AG10803 (cell line): ENCODE results near the gene MIOS.

Source experiments
- DNase-seq: peaks from one replicate; pipeline ENCODE4 v3.0.0; 2010; ENCODE audit warnings: low read depth
- H3K4me3 ChIP-seq: 2 replicates; pipeline ENCODE4 v1.5.1; 2011; ENCODE audit warnings: mild to moderate bottlenecking, low read length, control low read depth
- CTCF ChIP-seq: conservative IDR thresholded peaks from 2 replicates; pipeline ENCODE4 v1.5.1; 2011; ENCODE audit warnings: mild to moderate bottlenecking, low read length, control low read depth, inconsistent platforms

MIOS gene

GRCh38 chr7:7569081-7569527 lies 2.4 kb downstream of the MIOS start:
- no peak for TF ChIP-seq CTCF
- no peak for DNase-seq
- no peak overlapping the region for H3K4me3 ChIP-seq

- no peak for DNase-seq
- no peak overlapping the region for H3K4me3 ChIP-seq
- no peak for TF ChIP-seq CTCF
Measured at GRCh38 chr7:7569615-7570014, 2.9 kb downstream of the MIOS start.

DNA sequence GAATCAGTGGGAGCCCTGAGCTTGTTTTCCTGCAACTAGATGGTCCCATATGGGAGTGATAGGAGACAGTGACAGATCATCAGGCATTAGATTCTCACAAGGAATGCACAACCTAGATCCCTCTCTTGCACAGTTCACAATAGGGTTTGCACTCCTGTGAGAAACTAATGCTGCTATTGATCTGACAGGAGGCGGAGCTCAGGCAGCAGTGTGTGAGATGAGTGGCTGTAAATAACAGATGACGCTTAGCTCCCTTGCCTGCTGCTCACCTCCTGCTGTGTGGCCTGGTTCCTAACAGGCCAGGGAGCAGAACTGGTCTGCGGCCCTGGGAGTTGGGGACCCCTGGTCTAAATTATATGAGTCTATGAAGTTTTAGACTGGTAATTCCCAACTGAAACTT lies 3.9 kb downstream of the MIOS start:
- DNase-seq = no peak
- TF ChIP-seq CTCF = no peak
- no peak overlapping the region for H3K4me3 ChIP-seq

- no peak overlapping the region for H3K4me3 ChIP-seq
- DNase-seq = no peak
- TF ChIP-seq CTCF = no peak
Measured at GRCh38 chr7:7573701-7574100, 7.0 kb downstream of the MIOS start.

DNA sequence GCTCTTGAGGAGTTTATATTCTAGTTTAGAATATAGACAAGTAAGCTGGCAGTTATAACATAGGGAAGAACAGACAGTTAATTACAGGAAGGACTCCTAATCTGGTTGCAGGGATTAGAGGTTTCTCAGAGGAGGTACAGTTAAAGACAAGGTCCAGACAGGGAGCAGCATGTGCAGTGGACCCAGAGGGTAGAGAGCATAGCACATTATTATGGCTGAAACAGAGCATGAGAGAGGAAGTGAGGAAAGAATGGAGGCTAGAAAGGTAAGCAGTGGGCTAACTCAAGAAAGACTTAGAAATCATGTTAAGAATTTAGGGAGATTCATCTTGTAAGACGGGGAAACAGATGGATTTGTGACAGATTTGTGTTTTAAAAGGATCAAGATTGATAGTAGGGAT lies 9.7 kb downstream of the MIOS start:
- H3K4me3 ChIP-seq = no peak overlapping the region
- DNase-seq = no peak
- no peak for TF ChIP-seq CTCF

GRCh38 chr7:7577888-7578287 lies 11.2 kb downstream of the MIOS start:
- no peak overlapping the region for H3K4me3 ChIP-seq
- no peak for TF ChIP-seq CTCF
- no peak for DNase-seq

DNA sequence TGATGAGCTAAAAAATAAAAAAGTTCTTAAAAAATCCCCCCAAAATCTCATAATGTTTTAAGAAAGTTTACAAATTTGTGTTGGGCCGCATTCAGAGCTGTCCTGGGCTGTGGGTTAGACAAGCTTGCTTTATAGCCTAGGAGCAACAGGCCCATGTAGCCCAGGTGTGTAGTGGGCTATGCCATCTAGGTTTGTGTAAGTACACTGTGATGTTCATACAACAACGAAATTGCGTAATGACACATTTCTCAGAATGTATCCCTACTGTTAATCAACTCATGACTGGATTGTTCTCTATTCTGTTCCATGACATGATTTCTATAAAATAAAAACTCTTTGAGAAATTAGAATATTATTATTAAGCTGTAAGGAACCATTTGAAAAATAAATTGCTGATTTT lies 13.0 kb downstream of the MIOS start:
- no peak for DNase-seq
- H3K4me3 ChIP-seq = no peak overlapping the region
- no peak for TF ChIP-seq CTCF
